Liver (tissue), 9 donors: Measurements from ENCODE around the gene VAC14. TPM values are rescaled to one million over a fixed set of nuclear protein-coding genes. Genes with fewer than 3 reads are reported as not detected.

Source experiments
- DNase-seq: peaks from one replicate; pipeline ENCODE4 v3.0.0-alpha.2; 2017; ENCODE audit warnings: low spot score
- H3K27ac ChIP-seq, 2 donors: one replicate each; pipeline ENCODE4 v1.7.0; 2013; ENCODE audit warnings: inconsistent platforms in 2 of 2, low read length in 2 of 2, control low read depth in 1 of 2, low read depth in 1 of 2, mild to moderate bottlenecking in 1 of 2
- H3K27me3 ChIP-seq, 4 donors: one replicate each; pipeline versions ENCODE4 v1.6.1 to v1.7.0; 2013; ENCODE audit warnings: low read length in 3 of 4, inconsistent platforms in 1 of 4, mild to moderate bottlenecking in 1 of 4, moderate library complexity in 1 of 4; ENCODE audit not compliant: control insufficient read depth in 4 of 4, insufficient read depth in 4 of 4
- H3K36me3 ChIP-seq, 4 donors: one replicate each; pipeline versions ENCODE4 v1.6.1 to v1.7.0; 2013; ENCODE audit warnings: low read length in 3 of 4, mild to moderate bottlenecking in 3 of 4, low read depth in 1 of 4, moderate library complexity in 1 of 4; ENCODE audit not compliant: control insufficient read depth in 4 of 4, insufficient read depth in 3 of 4
- H3K4me1 ChIP-seq, 4 donors: one replicate each; pipeline versions ENCODE4 v1.6.1 to v1.7.0; 2013; ENCODE audit warnings: low read length in 3 of 4, mild to moderate bottlenecking in 3 of 4, moderate library complexity in 1 of 4; ENCODE audit not compliant: control insufficient read depth in 4 of 4, insufficient read depth in 4 of 4
- H3K4me3 ChIP-seq, 3 donors: one replicate each; pipeline versions ENCODE4 v1.6.1 to v1.7.0; 2013; ENCODE audit warnings: low read length in 3 of 3, control low read depth in 1 of 3, low read depth in 1 of 3, mild to moderate bottlenecking in 1 of 3
- H3K9ac ChIP-seq, 2 donors: one replicate each; pipeline ENCODE4 v1.7.0; 2013; ENCODE audit warnings: low read length in 2 of 2, mild to moderate bottlenecking in 2 of 2, moderate library complexity in 2 of 2, control low read depth in 1 of 2, low read depth in 1 of 2
- H3K9me3 ChIP-seq, 4 donors: one replicate each; pipeline versions ENCODE4 v1.6.1 to v1.7.0; 2013; ENCODE audit warnings: low read length in 3 of 4; ENCODE audit not compliant: control insufficient read depth in 4 of 4
- EGR1 ChIP-seq, 2 donors: IDR thresholded peaks; 2 replicates each; pipeline ENCODE4 v1.6.1; 2016 to 2018; ENCODE audit warnings: antibody characterized with exemption in 2 of 2, low read depth in 2 of 2
- FOXA1 ChIP-seq: IDR thresholded peaks from 2 replicates; pipeline ENCODE4 v1.6.1; 2016; ENCODE audit warnings: antibody characterized with exemption
- FOXA2 ChIP-seq: IDR thresholded peaks from 2 replicates; pipeline ENCODE4 v1.6.1; 2016; ENCODE audit warnings: antibody characterized with exemption
- GABPA ChIP-seq, 2 donors: IDR thresholded peaks in 1 of 2; conservative IDR thresholded peaks in 1 of 2; 2 replicates each; pipeline ENCODE4 v1.6.1; 2016; ENCODE audit warnings: antibody characterized with exemption in 2 of 2, mild to moderate bottlenecking in 1 of 2, moderate library complexity in 1 of 2
- HNF4A ChIP-seq, 2 donors: conservative IDR thresholded peaks; 2 replicates each; pipeline ENCODE4 v1.6.1; 2016; ENCODE audit warnings: antibody characterized with exemption in 2 of 2, mild to moderate bottlenecking in 2 of 2
- HNF4G ChIP-seq: IDR thresholded peaks from 2 replicates; pipeline ENCODE4 v1.6.1; 2016; ENCODE audit warnings: antibody characterized with exemption
- MAX ChIP-seq: IDR thresholded peaks from 2 replicates; pipeline ENCODE4 v1.6.1; 2016; ENCODE audit warnings: antibody characterized with exemption
- NR2F2 ChIP-seq: IDR thresholded peaks from 2 replicates; pipeline ENCODE4 v1.6.1; 2016; ENCODE audit warnings: antibody characterized with exemption
- RAD21 ChIP-seq, 2 donors: IDR thresholded peaks; 2 replicates each; pipeline ENCODE4 v1.6.1; 2016; ENCODE audit warnings: antibody characterized with exemption in 2 of 2, mild to moderate bottlenecking in 2 of 2
- REST ChIP-seq: IDR thresholded peaks from 2 replicates; pipeline ENCODE4 v1.6.1; 2016; ENCODE audit warnings: antibody characterized with exemption, mild to moderate bottlenecking
- RXRA ChIP-seq, 2 donors: IDR thresholded peaks; 2 replicates each; pipeline ENCODE4 v1.6.1; 2017 to 2018; ENCODE audit warnings: antibody characterized with exemption in 2 of 2, mild to moderate bottlenecking in 1 of 2
- SP1 ChIP-seq: IDR thresholded peaks from 2 replicates; pipeline ENCODE4 v1.6.1; 2018; ENCODE audit warnings: antibody characterized with exemption, mild to moderate bottlenecking
- TAF1 ChIP-seq: conservative IDR thresholded peaks from 2 replicates; pipeline ENCODE4 v1.6.1; 2016; ENCODE audit warnings: antibody characterized with exemption, mild to moderate bottlenecking
- YY1 ChIP-seq: IDR thresholded peaks from 2 replicates; pipeline ENCODE4 v1.6.1; 2016; ENCODE audit warnings: antibody characterized with exemption, mild to moderate bottlenecking
- ZBTB33 ChIP-seq: IDR thresholded peaks from 2 replicates; pipeline ENCODE4 v1.6.1; 2016; ENCODE audit warnings: antibody characterized with exemption
- WGBS: extraction: QIAGEN DNeasy Blood & Tissue Kit; methylation state at CpG from one replicate; pipeline ENCODE4 v1.1.7; 2013; 5-methylcytosine and 5-hydroxymethylcytosine counted together
- polyA plus RNA-seq, 2 donors: library from polyadenylated mRNA; stranded (reverse) in 1 of 2; unstranded in 1 of 2; fragments of 200-250 nt in 1 of 2; fragments of >200 nt in 1 of 2; fragmentation: Nextera tagmentation in 1 of 2; extraction: Ambion mirVana in 1 of 2; gene quantifications; one replicate each; pipeline versions ENCODE4 v1.2.1 to v1.2.3, GENCODE V29; 2013 to 2015
- total RNA-seq, 2 donors: library from RNA; depleted of rRNA; stranded (reverse); fragments of >200 nt; gene quantifications; one replicate each; pipeline ENCODE4 v1.2.3, GENCODE V29; 2014
- TF ChIP-seq, protein P1 (sequence below): IDR thresholded peaks from 2 replicates; pipeline ENCODE4 v1.6.1; 2016; ENCODE audit warnings: antibody characterized with exemption
- TF ChIP-seq, protein P2 (sequence below): fragments of 150-350 bp; IDR thresholded peaks from 2 replicates; pipeline ENCODE4 v1.5.1; 2017; ENCODE audit warnings: improper control_type of control experiment, low read depth, low read length; ENCODE audit not compliant: missing input control
- donor health status: healthy.
- donor health status: healthy.
- donor health status: healthy.
- donor health status: healthy.
- donor health status: healthy.

The VAC14 gene
- total and polyA plus RNA-seq, 4 donors: 16.7 to 29.8 (median 20.5) TPM

GRCh38 chr16:70782237-70782636 lies 18.7 kb downstream of the VAC14 start:
- peaks cover 14 to 85% (median 45%) of the 10 kb centered on the region in 4 donors for H3K36me3 ChIP-seq
- no peak for TF ChIP-seq HNF4G
- TF ChIP-seq SP1: no peak
- no peak for TF ChIP-seq FOXA1
- TF ChIP-seq GABPA (IDR thresholded peaks at IDR 0.05 in 1 of 2, conservative IDR thresholded peaks at IDR 0.05 in 1 of 2): no peak
- TF ChIP-seq REST: no peak
- TF ChIP-seq RXRA (IDR thresholded peaks at IDR 0.05): no peak
- TF ChIP-seq RAD21 (IDR thresholded peaks at IDR 0.05): no peak
- TF ChIP-seq NR2F2: no peak
- no peak for TF ChIP-seq HNF4A (conservative IDR thresholded peaks at IDR 0.05)
- TF ChIP-seq, protein P1, sequence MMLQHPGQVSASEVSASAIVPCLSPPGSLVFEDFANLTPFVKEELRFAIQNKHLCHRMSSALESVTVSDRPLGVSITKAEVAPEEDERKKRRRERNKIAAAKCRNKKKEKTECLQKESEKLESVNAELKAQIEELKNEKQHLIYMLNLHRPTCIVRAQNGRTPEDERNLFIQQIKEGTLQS: no peak
- TF ChIP-seq, protein P2, sequence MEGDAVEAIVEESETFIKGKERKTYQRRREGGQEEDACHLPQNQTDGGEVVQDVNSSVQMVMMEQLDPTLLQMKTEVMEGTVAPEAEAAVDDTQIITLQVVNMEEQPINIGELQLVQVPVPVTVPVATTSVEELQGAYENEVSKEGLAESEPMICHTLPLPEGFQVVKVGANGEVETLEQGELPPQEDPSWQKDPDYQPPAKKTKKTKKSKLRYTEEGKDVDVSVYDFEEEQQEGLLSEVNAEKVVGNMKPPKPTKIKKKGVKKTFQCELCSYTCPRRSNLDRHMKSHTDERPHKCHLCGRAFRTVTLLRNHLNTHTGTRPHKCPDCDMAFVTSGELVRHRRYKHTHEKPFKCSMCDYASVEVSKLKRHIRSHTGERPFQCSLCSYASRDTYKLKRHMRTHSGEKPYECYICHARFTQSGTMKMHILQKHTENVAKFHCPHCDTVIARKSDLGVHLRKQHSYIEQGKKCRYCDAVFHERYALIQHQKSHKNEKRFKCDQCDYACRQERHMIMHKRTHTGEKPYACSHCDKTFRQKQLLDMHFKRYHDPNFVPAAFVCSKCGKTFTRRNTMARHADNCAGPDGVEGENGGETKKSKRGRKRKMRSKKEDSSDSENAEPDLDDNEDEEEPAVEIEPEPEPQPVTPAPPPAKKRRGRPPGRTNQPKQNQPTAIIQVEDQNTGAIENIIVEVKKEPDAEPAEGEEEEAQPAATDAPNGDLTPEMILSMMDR: no peak
- no peak for TF ChIP-seq EGR1 (IDR thresholded peaks at IDR 0.05; ENCODE audit: low read depth in 2 of 2)
- no peak for TF ChIP-seq TAF1
- TF ChIP-seq MAX: no peak
- no peak for TF ChIP-seq FOXA2
- TF ChIP-seq ZBTB33: no peak
- 96% methylated on average over 3 of the region's 3 CpGs for WGBS
- no peak for DNase-seq
- no peak overlapping the region for H3K9ac ChIP-seq
- no peak overlapping the region for H3K4me3 ChIP-seq
- H3K4me1 ChIP-seq: no peaks in the 10 kb centered on the region
- no peak overlapping the region for H3K27ac ChIP-seq
- H3K27me3 ChIP-seq: no peaks in the 10 kb centered on the region
- no peaks in the 10 kb centered on the region for H3K9me3 ChIP-seq

GRCh38 chr16:70781800-70782199 lies 19.2 kb downstream of the VAC14 start:
- no peaks in the 10 kb centered on the region for H3K9me3 ChIP-seq
- H3K4me3 ChIP-seq: no peak overlapping the region
- 97% methylated on average over 14 of the region's 14 CpGs for WGBS
- peaks cover 14 to 87% (median 45%) of the 10 kb centered on the region in 4 donors for H3K36me3 ChIP-seq
- no peak overlapping the region for H3K9ac ChIP-seq
- no peak for DNase-seq
- TF ChIP-seq REST (no peak), MAX (no peak), YY1 (no peak)
- TF ChIP-seq, protein P2: no peak
- H3K27ac ChIP-seq: no peak overlapping the region
- no peaks in the 10 kb centered on the region for H3K27me3 ChIP-seq
- no peaks in the 10 kb centered on the region for H3K4me1 ChIP-seq
